ENCODE data around the gene CYP2C18.

CYP2C18 gene

GRCh38 chr10:94735197-94735596 lies 51.7 kb downstream of the CYP2C18 start:
- Histone ChIP-seq H3K79me1 (ENCODE audit: low read length) (no peaks in the 10 kb centered on the region), H2BK12ac (ENCODE audit: low read length) (no peak overlapping the region), H2AK5ac (ENCODE audit: low read length) (no peak overlapping the region), H4K12ac (ENCODE audit: low read depth, low read length) (no peak overlapping the region), H3K18ac (ENCODE audit: low read length) (no peak overlapping the region), H2BK5ac (ENCODE audit: low read depth, low read length, poor library complexity) (no peak overlapping the region), H3K79me2 (ENCODE audit: control insufficient read depth, insufficient read depth, low read length, poor library complexity) (no peaks in the 10 kb centered on the region), H2AFZ (ENCODE audit: insufficient read depth, low read length, poor library complexity) (no peak overlapping the region), H3K36me3 (ENCODE audit: control insufficient read depth in 1 of 2, insufficient read depth in 2 of 2, low read length in 2 of 2) (no peaks in the 10 kb centered on the region), H3K4me2 (ENCODE audit: low read length) (no peak overlapping the region), H2BK120ac (ENCODE audit: insufficient read depth, low read length, poor library complexity) (no peak overlapping the region), H3K9me3 (ENCODE audit: insufficient read depth, low read depth, low read length) (no peaks in the 10 kb centered on the region), H3K4ac (ENCODE audit: low read depth, low read length) (no peak overlapping the region), H3K4me3 (ENCODE audit: low read depth, low read length) (no peak overlapping the region), H3K27ac (ENCODE audit: low read depth, low read length) (no peak overlapping the region), H3K4me1 (ENCODE audit: control insufficient read depth in 1 of 2, insufficient read depth in 2 of 2, low read length in 2 of 2) (no peaks in the 10 kb centered on the region), H4K91ac (ENCODE audit: low read depth, low read length) (no peak overlapping the region), H3K9ac (ENCODE audit: low read length) (no peak overlapping the region), H3K23ac (ENCODE audit: low read length) (no peak overlapping the region), H3K27me3 (ENCODE audit: insufficient read depth, low read length) (no peaks in the 10 kb centered on the region), H3K14ac (ENCODE audit: low read length) (no peak overlapping the region), H4K8ac (ENCODE audit: low read depth, low read length) (no peak overlapping the region)
- DNase-seq: no peak
- WGBS (ENCODE audit: extremely low coverage, insufficient coverage, insufficient read length): no CpG with 5 or more reads among the region's 3 CpGs

DNA sequence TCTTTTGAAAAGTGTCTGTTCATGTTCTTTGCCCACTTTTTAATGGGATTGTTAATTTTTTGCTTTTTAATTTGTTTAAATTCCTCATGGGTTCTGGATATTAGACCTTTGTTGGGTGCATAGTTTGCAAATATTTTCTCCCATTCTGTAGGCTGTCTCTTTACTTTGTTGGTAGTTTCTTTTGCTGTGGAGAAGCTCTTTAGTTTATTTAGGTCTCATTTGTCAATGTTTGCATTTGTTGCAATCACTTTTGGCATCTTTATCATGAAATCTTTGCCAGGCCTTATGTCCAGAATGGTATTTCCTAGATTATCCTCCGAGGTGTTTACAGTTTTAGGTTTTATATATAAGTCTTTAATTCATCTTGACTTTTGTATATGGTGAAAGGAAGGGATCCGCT lies 55.1 kb downstream of the CYP2C18 start:
- H3K9ac ChIP-seq (ENCODE audit: low read length): no peak overlapping the region
- no peak overlapping the region for H3K4ac ChIP-seq (ENCODE audit: low read depth, low read length)
- H3K27me3 ChIP-seq (ENCODE audit: insufficient read depth, low read length): no peaks in the 10 kb centered on the region
- no peaks in the 10 kb centered on the region for H3K79me2 ChIP-seq (ENCODE audit: control insufficient read depth, insufficient read depth, low read length, poor library complexity)
- no peaks in the 10 kb centered on the region for H3K36me3 ChIP-seq (ENCODE audit: control insufficient read depth in 1 of 2, insufficient read depth in 2 of 2, low read length in 2 of 2)
- H3K79me1 ChIP-seq (ENCODE audit: low read length): no peaks in the 10 kb centered on the region
- no peak overlapping the region for H2BK12ac ChIP-seq (ENCODE audit: low read length)
- H2AFZ ChIP-seq (ENCODE audit: insufficient read depth, low read length, poor library complexity): no peak overlapping the region
- no peak overlapping the region for H3K18ac ChIP-seq (ENCODE audit: low read length)
- no peak overlapping the region for H2BK120ac ChIP-seq (ENCODE audit: insufficient read depth, low read length, poor library complexity)
- no peaks in the 10 kb centered on the region for H3K4me1 ChIP-seq (ENCODE audit: control insufficient read depth in 1 of 2, insufficient read depth in 2 of 2, low read length in 2 of 2)
- no peak overlapping the region for H3K4me3 ChIP-seq (ENCODE audit: low read depth, low read length)
- H3K23ac ChIP-seq (ENCODE audit: low read length): no peak overlapping the region
- no peak overlapping the region for H4K12ac ChIP-seq (ENCODE audit: low read depth, low read length)
- no peak for DNase-seq
- H3K14ac ChIP-seq (ENCODE audit: low read length): no peak overlapping the region
- no peak overlapping the region for H2BK5ac ChIP-seq (ENCODE audit: low read depth, low read length, poor library complexity)
- H3K9me3 ChIP-seq (ENCODE audit: insufficient read depth, low read depth, low read length): no peaks in the 10 kb centered on the region
- no peak overlapping the region for H4K91ac ChIP-seq (ENCODE audit: low read depth, low read length)
- no peak overlapping the region for H3K27ac ChIP-seq (ENCODE audit: low read depth, low read length)
- no peak overlapping the region for H3K4me2 ChIP-seq (ENCODE audit: low read length)
- H2AK5ac ChIP-seq (ENCODE audit: low read length): no peak overlapping the region
- H4K8ac ChIP-seq (ENCODE audit: low read depth, low read length): no peak overlapping the region
- no CpG with 5 or more reads among the region's 2 CpGs for WGBS (ENCODE audit: extremely low coverage, insufficient coverage, insufficient read length)

DNA sequence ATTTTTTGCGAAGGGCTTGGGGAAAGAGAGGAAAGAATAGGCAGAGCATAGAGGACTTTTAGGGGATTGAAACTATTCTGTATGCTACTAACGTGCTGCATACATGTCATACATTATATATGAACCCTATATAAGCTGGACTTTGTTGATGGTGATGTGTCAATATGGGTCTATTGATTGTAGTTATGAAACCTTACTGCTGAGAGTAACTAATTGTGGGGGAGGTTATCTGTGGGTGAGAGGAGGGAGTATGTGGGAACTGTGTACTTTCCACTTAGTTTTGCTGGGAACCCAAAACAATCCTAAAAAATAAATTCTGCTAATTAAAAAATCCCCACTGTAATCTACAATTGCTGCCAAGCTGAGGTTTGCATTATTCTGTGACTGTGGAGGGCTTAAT lies 63.6 kb downstream of the CYP2C18 start:
- no CpG with 5 or more reads among the region's 2 CpGs for WGBS (ENCODE audit: extremely low coverage, insufficient coverage, insufficient read length)
- no peak overlapping the region for H3K4me2 ChIP-seq (ENCODE audit: low read length)

GRCh38 chr10:94747838-94748237 lies 64.3 kb downstream of the CYP2C18 start:
- WGBS (ENCODE audit: extremely low coverage, insufficient coverage, insufficient read length): no CpG with 5 or more reads among the region's 4 CpGs
- no peak overlapping the region for H4K91ac ChIP-seq (ENCODE audit: low read depth, low read length)
- no peak overlapping the region for H3K4ac ChIP-seq (ENCODE audit: low read depth, low read length)
- H3K4me1 ChIP-seq (ENCODE audit: control insufficient read depth in 1 of 2, insufficient read depth in 2 of 2, low read length in 2 of 2): no peaks in the 10 kb centered on the region
- no peak overlapping the region for H3K23ac ChIP-seq (ENCODE audit: low read length)
- H4K8ac ChIP-seq (ENCODE audit: low read depth, low read length): no peak overlapping the region
- H3K18ac ChIP-seq (ENCODE audit: low read length): no peak overlapping the region
- peaks cover 9% of the 10 kb centered on the region for H3K9me3 ChIP-seq (ENCODE audit: insufficient read depth, low read depth, low read length)
- no peak overlapping the region for H3K14ac ChIP-seq (ENCODE audit: low read length)
- H2BK120ac ChIP-seq (ENCODE audit: insufficient read depth, low read length, poor library complexity): no peak overlapping the region
- no peak overlapping the region for H2AFZ ChIP-seq (ENCODE audit: insufficient read depth, low read length, poor library complexity)
- H2AK5ac ChIP-seq (ENCODE audit: low read length): no peak overlapping the region
- H3K36me3 ChIP-seq (ENCODE audit: control insufficient read depth in 1 of 2, insufficient read depth in 2 of 2, low read length in 2 of 2): no peaks in the 10 kb centered on the region
- no peak for DNase-seq
- no peak overlapping the region for H3K4me2 ChIP-seq (ENCODE audit: low read length)
- H3K79me2 ChIP-seq (ENCODE audit: control insufficient read depth, insufficient read depth, low read length, poor library complexity): no peaks in the 10 kb centered on the region
- H3K4me3 ChIP-seq (ENCODE audit: low read depth, low read length): no peak overlapping the region
- no peaks in the 10 kb centered on the region for H3K79me1 ChIP-seq (ENCODE audit: low read length)
- H3K27ac ChIP-seq (ENCODE audit: low read depth, low read length): no peak overlapping the region
- no peak overlapping the region for H3K9ac ChIP-seq (ENCODE audit: low read length)
- no peak overlapping the region for H2BK12ac ChIP-seq (ENCODE audit: low read length)
- no peaks in the 10 kb centered on the region for H3K27me3 ChIP-seq (ENCODE audit: insufficient read depth, low read length)
- H4K12ac ChIP-seq (ENCODE audit: low read depth, low read length): no peak overlapping the region
- H2BK5ac ChIP-seq (ENCODE audit: low read depth, low read length, poor library complexity): no peak overlapping the region

More for the DNA sequence above, 63.6 kb downstream of the CYP2C18 start:
- no peak overlapping the region for H4K8ac ChIP-seq (ENCODE audit: low read depth, low read length)
- H3K27ac ChIP-seq (ENCODE audit: low read depth, low read length): no peak overlapping the region
- no peaks in the 10 kb centered on the region for H3K4me1 ChIP-seq (ENCODE audit: control insufficient read depth in 1 of 2, insufficient read depth in 2 of 2, low read length in 2 of 2)
- H3K36me3 ChIP-seq (ENCODE audit: control insufficient read depth in 1 of 2, insufficient read depth in 2 of 2, low read length in 2 of 2): no peaks in the 10 kb centered on the region
- H3K79me1 ChIP-seq (ENCODE audit: low read length): no peaks in the 10 kb centered on the region
- peaks cover 9% of the 10 kb centered on the region for H3K9me3 ChIP-seq (ENCODE audit: insufficient read depth, low read depth, low read length)
- no peak overlapping the region for H4K91ac ChIP-seq (ENCODE audit: low read depth, low read length)
- H3K27me3 ChIP-seq (ENCODE audit: insufficient read depth, low read length): no peaks in the 10 kb centered on the region
- H2BK12ac ChIP-seq (ENCODE audit: low read length): no peak overlapping the region
- no peak overlapping the region for H3K4me3 ChIP-seq (ENCODE audit: low read depth, low read length)
- H3K14ac ChIP-seq (ENCODE audit: low read length): no peak overlapping the region
- H3K23ac ChIP-seq (ENCODE audit: low read length): no peak overlapping the region
- H2AK5ac ChIP-seq (ENCODE audit: low read length): no peak overlapping the region
- H2BK5ac ChIP-seq (ENCODE audit: low read depth, low read length, poor library complexity): no peak overlapping the region
- no peak overlapping the region for H3K9ac ChIP-seq (ENCODE audit: low read length)
- H4K12ac ChIP-seq (ENCODE audit: low read depth, low read length): no peak overlapping the region
- no peak overlapping the region for H3K18ac ChIP-seq (ENCODE audit: low read length)
- H2AFZ ChIP-seq (ENCODE audit: insufficient read depth, low read length, poor library complexity): no peak overlapping the region
- no peaks in the 10 kb centered on the region for H3K79me2 ChIP-seq (ENCODE audit: control insufficient read depth, insufficient read depth, low read length, poor library complexity)
- no peak for DNase-seq
- H3K4ac ChIP-seq (ENCODE audit: low read depth, low read length): no peak overlapping the region
- no peak overlapping the region for H2BK120ac ChIP-seq (ENCODE audit: insufficient read depth, low read length, poor library complexity)

Data from trophoblast cell (in vitro differentiated cells and primary cell).